ENCODE data around the gene SORCS2.

The SORCS2 gene

GRCh38 chr4:7224001-7224400 is 31.7 kb downstream of the SORCS2 start:
- no peak for DNase-seq

- DNase-seq, result no peak
These were observed 32.7 kb downstream of the SORCS2 start for GRCh38 chr4:7224878-7225533.

- DNase-seq, result peak; percentile 52
These were observed 34.1 kb downstream of the SORCS2 start for GRCh38 chr4:7226439-7226838.

- no peak for DNase-seq
These were observed 34.7 kb downstream of the SORCS2 start for GRCh38 chr4:7227008-7227407.

GRCh38 chr4:7228734-7229133 is 36.4 kb downstream of the SORCS2 start:
- DNase-seq, result no peak

GRCh38 chr4:7232061-7232650 is 39.8 kb downstream of the SORCS2 start:
- no peak for DNase-seq

GRCh38 chr4:7233006-7233580 is 40.8 kb downstream of the SORCS2 start:
- DNase-seq, result no peak

GRCh38 chr4:7233601-7234000 is 41.3 kb downstream of the SORCS2 start:
- no peak for DNase-seq

GRCh38 chr4:7234355-7235029 is 42.2 kb downstream of the SORCS2 start:
- DNase-seq, result no peak

GRCh38 chr4:7235030-7235380 is 42.7 kb downstream of the SORCS2 start:
- no peak for DNase-seq

- DNase-seq, result no peak
These were observed 44.5 kb downstream of the SORCS2 start for GRCh38 chr4:7236847-7237246.

- no peak for DNase-seq
These were observed 45.5 kb downstream of the SORCS2 start for GRCh38 chr4:7237873-7238272.

GRCh38 chr4:7238300-7238960 is 46.1 kb downstream of the SORCS2 start:
- DNase-seq, result no peak

- no peak for DNase-seq
These were observed 46.9 kb downstream of the SORCS2 start for GRCh38 chr4:7239101-7239820.

- no peak for DNase-seq
These were observed 47.5 kb downstream of the SORCS2 start for GRCh38 chr4:7239844-7240243.

- no peak for DNase-seq
These were observed 48.0 kb downstream of the SORCS2 start for GRCh38 chr4:7240306-7240705.

- no peak for DNase-seq
These were observed 49.3 kb downstream of the SORCS2 start for GRCh38 chr4:7241597-7242125.

- no peak for DNase-seq
These were observed 50.4 kb downstream of the SORCS2 start for GRCh38 chr4:7242766-7243165.

GRCh38 chr4:7243609-7244330 is 51.4 kb downstream of the SORCS2 start:
- no peak for DNase-seq

- DNase-seq, result no peak
These were observed 52.0 kb downstream of the SORCS2 start for GRCh38 chr4:7244331-7244665.

- DNase-seq, result no peak
These were observed 52.5 kb downstream of the SORCS2 start for GRCh38 chr4:7244751-7245320.
